Glutamatergic neuron (in vitro differentiated cells): ENCODE data around the gene DENND5A. TPM values are rescaled to one million over a fixed set of nuclear protein-coding genes. Genes with fewer than 3 reads are reported as not detected.

Experiments
- DNase-seq: peaks from one replicate; pipeline ENCODE4 v3.0.0; 2022
- H3K27ac Mint-ChIP-seq: one replicate; pipeline ENCODE4 v1.8.0; 2020; ENCODE audit warnings: mild to moderate bottlenecking, mixed read lengths, inconsistent platforms; ENCODE audit not compliant: unreplicated experiment
- H3K27me3 Mint-ChIP-seq: one replicate; pipeline ENCODE4 v1.8.0; 2020; ENCODE audit warnings: mild to moderate bottlenecking, moderate library complexity, mixed read lengths, inconsistent platforms; ENCODE audit not compliant: unreplicated experiment
- H3K36me3 Mint-ChIP-seq: one replicate; pipeline ENCODE4 v1.8.0; 2020; ENCODE audit warnings: mild to moderate bottlenecking, mixed read lengths, inconsistent platforms; ENCODE audit not compliant: unreplicated experiment
- H3K4me1 Mint-ChIP-seq: one replicate; pipeline ENCODE4 v1.8.0; 2020; ENCODE audit warnings: mild to moderate bottlenecking, low read depth, mixed read lengths, inconsistent platforms; ENCODE audit not compliant: unreplicated experiment
- H3K4me3 Mint-ChIP-seq: one replicate; pipeline ENCODE4 v1.8.0; 2020; ENCODE audit warnings: mild to moderate bottlenecking, mixed read lengths, inconsistent platforms; ENCODE audit not compliant: unreplicated experiment
- H3K9me3 Mint-ChIP-seq: one replicate; pipeline ENCODE4 v1.8.0; 2020; ENCODE audit warnings: mild to moderate bottlenecking, moderate library complexity, mixed read lengths, inconsistent platforms; ENCODE audit not compliant: unreplicated experiment
- total RNA-seq: library from RNA; stranded (reverse); fragmentation: NEBNext Ultra II Directional; extraction: Animal tissue kit (Norgen Biotek cat#: 25700); gene quantifications from one replicate; pipeline ENCODE4 v1.2.1, GENCODE V29; 2021; ENCODE audit not compliant: unreplicated experiment
- TF ChIP-seq, protein P1 (sequence below): fragments of 200-600 bp; sonication (generic); IDR thresholded peaks from one replicate; pipeline ENCODE4 v1.5.0; 2021; ENCODE audit not compliant: partially characterized antibody, unreplicated experiment

DENND5A gene
- total RNA-seq, 1 donor from 2014 or later: 155 TPM

GRCh38 chr11:9280655-9281301 is 15.6 kb upstream of the DENND5A start:
- no peak for DNase-seq
- no peaks in the 10 kb centered on the region for H3K9me3 Mint-ChIP-seq
- H3K4me1 Mint-ChIP-seq: no peaks in the 10 kb centered on the region
- H3K4me3 Mint-ChIP-seq: no peak overlapping the region
- H3K36me3 Mint-ChIP-seq: no peaks in the 10 kb centered on the region
- no peak overlapping the region for H3K27ac Mint-ChIP-seq
- TF ChIP-seq, protein P1, sequence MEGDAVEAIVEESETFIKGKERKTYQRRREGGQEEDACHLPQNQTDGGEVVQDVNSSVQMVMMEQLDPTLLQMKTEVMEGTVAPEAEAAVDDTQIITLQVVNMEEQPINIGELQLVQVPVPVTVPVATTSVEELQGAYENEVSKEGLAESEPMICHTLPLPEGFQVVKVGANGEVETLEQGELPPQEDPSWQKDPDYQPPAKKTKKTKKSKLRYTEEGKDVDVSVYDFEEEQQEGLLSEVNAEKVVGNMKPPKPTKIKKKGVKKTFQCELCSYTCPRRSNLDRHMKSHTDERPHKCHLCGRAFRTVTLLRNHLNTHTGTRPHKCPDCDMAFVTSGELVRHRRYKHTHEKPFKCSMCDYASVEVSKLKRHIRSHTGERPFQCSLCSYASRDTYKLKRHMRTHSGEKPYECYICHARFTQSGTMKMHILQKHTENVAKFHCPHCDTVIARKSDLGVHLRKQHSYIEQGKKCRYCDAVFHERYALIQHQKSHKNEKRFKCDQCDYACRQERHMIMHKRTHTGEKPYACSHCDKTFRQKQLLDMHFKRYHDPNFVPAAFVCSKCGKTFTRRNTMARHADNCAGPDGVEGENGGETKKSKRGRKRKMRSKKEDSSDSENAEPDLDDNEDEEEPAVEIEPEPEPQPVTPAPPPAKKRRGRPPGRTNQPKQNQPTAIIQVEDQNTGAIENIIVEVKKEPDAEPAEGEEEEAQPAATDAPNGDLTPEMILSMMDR: no peak
- H3K27me3 Mint-ChIP-seq: no peaks in the 10 kb centered on the region

- no peaks in the 10 kb centered on the region for H3K36me3 Mint-ChIP-seq
- H3K9me3 Mint-ChIP-seq: no peaks in the 10 kb centered on the region
- no peaks in the 10 kb centered on the region for H3K4me1 Mint-ChIP-seq
- no peak for DNase-seq
- no peak overlapping the region for H3K4me3 Mint-ChIP-seq
- H3K27me3 Mint-ChIP-seq: no peaks in the 10 kb centered on the region
- TF ChIP-seq, protein P1: no peak
- H3K27ac Mint-ChIP-seq: peak overlapping the region; percentile 0
Observed at GRCh38 chr11:9277176-9277575, 12.0 kb upstream of the DENND5A start.

- no peaks in the 10 kb centered on the region for H3K27me3 Mint-ChIP-seq
- H3K27ac Mint-ChIP-seq: peak overlapping the region; percentile 62
- TF ChIP-seq, protein P1: no peak
- H3K36me3 Mint-ChIP-seq: no peaks in the 10 kb centered on the region
- H3K9me3 Mint-ChIP-seq: no peaks in the 10 kb centered on the region
- DNase-seq: peak; percentile 26
- no peak overlapping the region for H3K4me3 Mint-ChIP-seq
- no peaks in the 10 kb centered on the region for H3K4me1 Mint-ChIP-seq
Observed at GRCh38 chr11:9276571-9276970, 11.4 kb upstream of the DENND5A start.

GRCh38 chr11:9274499-9275258 is 9.5 kb upstream of the DENND5A start:
- TF ChIP-seq, protein P1: no peak
- no peak for DNase-seq
- no peaks in the 10 kb centered on the region for H3K36me3 Mint-ChIP-seq

More at GRCh38 chr11:9274499-9275258, 9.5 kb upstream of the DENND5A start:
- H3K9me3 Mint-ChIP-seq: no peaks in the 10 kb centered on the region
- H3K27me3 Mint-ChIP-seq: no peaks in the 10 kb centered on the region
- H3K27ac Mint-ChIP-seq: no peak overlapping the region
- no peak overlapping the region for H3K4me3 Mint-ChIP-seq
- H3K4me1 Mint-ChIP-seq: no peaks in the 10 kb centered on the region
